Measurements from ENCODE around the gene SUFU.

The SUFU gene

GRCh38 chr10:102507521-102507920 lies 3.7 kb downstream of the SUFU start:
- Histone ChIP-seq H3K9me3 (ENCODE audit: control insufficient read depth, low read length) (no peaks in the 10 kb centered on the region), H3K9ac (no peak overlapping the region), H3K4me1 (peaks cover 22% of the 10 kb centered on the region), H3K27me3 (ENCODE audit: control insufficient read depth, insufficient read depth, low read length) (no peaks in the 10 kb centered on the region), H3K4me3 (ENCODE audit: low read depth, low read length) (no peak overlapping the region), H2AFZ (no peak overlapping the region), H3K36me3 (ENCODE audit: control insufficient read depth, insufficient read depth, low read length) (no peaks in the 10 kb centered on the region), H3K79me2 (peaks cover 8% of the 10 kb centered on the region), H3K27ac (no peak overlapping the region), H3K4me2 (ENCODE audit: low read length) (no peak overlapping the region)
- no peak for TF ChIP-seq CTCF (IDR thresholded peaks at IDR 0.05)

GRCh38 chr10:102508506-102508905 lies 4.7 kb downstream of the SUFU start:
- no peak overlapping the region for H3K4me3 ChIP-seq (ENCODE audit: low read depth, low read length)
- H3K4me2 ChIP-seq (ENCODE audit: low read length), result no peak overlapping the region
- no peaks in the 10 kb centered on the region for H3K27me3 ChIP-seq (ENCODE audit: control insufficient read depth, insufficient read depth, low read length)
- peaks cover 16% of the 10 kb centered on the region for H3K4me1 ChIP-seq
- TF ChIP-seq CTCF (IDR thresholded peaks at IDR 0.05), result no peak
- no peaks in the 10 kb centered on the region for H3K9me3 ChIP-seq (ENCODE audit: control insufficient read depth, low read length)
- H3K27ac ChIP-seq, result no peak overlapping the region
- no peak overlapping the region for H3K9ac ChIP-seq
- H2AFZ ChIP-seq, result no peak overlapping the region
- no peaks in the 10 kb centered on the region for H3K36me3 ChIP-seq (ENCODE audit: control insufficient read depth, insufficient read depth, low read length)
- H3K79me2 ChIP-seq, result peaks cover 11% of the 10 kb centered on the region

- Histone ChIP-seq H3K9me3 (ENCODE audit: control insufficient read depth, low read length) (no peaks in the 10 kb centered on the region), H3K79me2 (peaks cover 12% of the 10 kb centered on the region), H3K4me2 (ENCODE audit: low read length) (no peak overlapping the region), H3K4me1 (peaks cover 16% of the 10 kb centered on the region), H3K9ac (no peak overlapping the region), H3K27me3 (ENCODE audit: control insufficient read depth, insufficient read depth, low read length) (no peaks in the 10 kb centered on the region), H2AFZ (no peak overlapping the region), H3K27ac (no peak overlapping the region), H3K36me3 (ENCODE audit: control insufficient read depth, insufficient read depth, low read length) (no peaks in the 10 kb centered on the region), H3K4me3 (ENCODE audit: low read depth, low read length) (no peak overlapping the region)
- TF ChIP-seq CTCF (IDR thresholded peaks at IDR 0.05), result no peak
These were observed 5.6 kb downstream of the SUFU start for GRCh38 chr10:102509387-102509786.

GRCh38 chr10:102511583-102512274 lies 8.0 kb downstream of the SUFU start:
- Histone ChIP-seq H3K79me2 (peaks cover 21% of the 10 kb centered on the region), H3K4me1 (peaks cover 8% of the 10 kb centered on the region), H2AFZ (no peak overlapping the region), H3K9me3 (ENCODE audit: control insufficient read depth, low read length) (no peaks in the 10 kb centered on the region), H3K4me2 (ENCODE audit: low read length) (peak overlapping the region; percentile 14), H3K36me3 (ENCODE audit: control insufficient read depth, insufficient read depth, low read length) (no peaks in the 10 kb centered on the region), H3K27ac (peak overlapping the region; percentile 34), H3K4me3 (ENCODE audit: low read depth, low read length) (no peak overlapping the region), H3K27me3 (ENCODE audit: control insufficient read depth, insufficient read depth, low read length) (no peaks in the 10 kb centered on the region), H3K9ac (no peak overlapping the region)
- TF ChIP-seq CTCF (IDR thresholded peaks at IDR 0.05), result no peak
